COLO668 (cell line): Measurements from ENCODE around the gene RBFOX1.

Experiments used
- DNase-seq: peaks from one replicate; lab custom pipeline; 2025; ENCODE audit not compliant: unreplicated experiment; lab: John Stamatoyannopoulos, UW

The RBFOX1 gene

GRCh38 chr16:7755347-7755882, 422.8 kb downstream of the RBFOX1 start:
- no peak for DNase-seq
